ENCODE measurements around the gene XAB2.
A peak's percentile ranks its signal among the peaks of the same experiment; 100 is the strongest.
"Not testable (repeated sequence)": the region's sequence is repeated elsewhere in the genome, so short reads cannot be mapped to it uniquely, and the experiment has no call there.

Gene XAB2

GRCh38 chr19:7648265-7649014 is 19.1 kb upstream of the XAB2 start:
- no peak for DNase-seq (ENCODE audit: low read depth)

GRCh38 chr19:7647156-7647555 is 17.8 kb upstream of the XAB2 start:
- DNase-seq (ENCODE audit: low read depth), result no peak

GRCh38 chr19:7646426-7646700 is 17.0 kb upstream of the XAB2 start:
- DNase-seq (ENCODE audit: low read depth), result no peak

GRCh38 chr19:7645656-7646425 is 16.5 kb upstream of the XAB2 start:
- no peak for DNase-seq (ENCODE audit: low read depth)

- DNase-seq (ENCODE audit: low read depth), result no peak
Measured at GRCh38 chr19:7645163-7645562, 15.8 kb upstream of the XAB2 start.

- no peak for DNase-seq (ENCODE audit: low read depth)
Measured at GRCh38 chr19:7644550-7644877, 15.2 kb upstream of the XAB2 start.

GRCh38 chr19:7643629-7644549 is 14.5 kb upstream of the XAB2 start:
- not testable (repeated sequence) for DNase-seq (ENCODE audit: low read depth)

GRCh38 chr19:7643031-7643415 is 13.7 kb upstream of the XAB2 start:
- DNase-seq (ENCODE audit: low read depth), result no peak

- no peak for DNase-seq (ENCODE audit: low read depth)
Measured at GRCh38 chr19:7642295-7643030, 13.1 kb upstream of the XAB2 start.

GRCh38 chr19:7641290-7642276 is 12.2 kb upstream of the XAB2 start:
- DNase-seq (ENCODE audit: low read depth), result no peak

GRCh38 chr19:7640803-7641202 is 11.5 kb upstream of the XAB2 start:
- DNase-seq (ENCODE audit: low read depth), result no peak

- no peak for DNase-seq (ENCODE audit: low read depth)
Measured at GRCh38 chr19:7639863-7640348, 10.6 kb upstream of the XAB2 start.

- no peak for DNase-seq (ENCODE audit: low read depth)
Measured at GRCh38 chr19:7638802-7639465, 9.6 kb upstream of the XAB2 start.

- no peak for DNase-seq (ENCODE audit: low read depth)
Measured at GRCh38 chr19:7637374-7638256, 8.3 kb upstream of the XAB2 start.

- DNase-seq (ENCODE audit: low read depth), result peak; percentile 90
Measured at GRCh38 chr19:7636691-7637373, 7.5 kb upstream of the XAB2 start, which contains the start of gene STXBP2. STXBP2 (plus strand) TSS chr19:7637110; CDS start chr19:7637150, 40 bp downstream.

GRCh38 chr19:7636317-7636690 is 7.0 kb upstream of the XAB2 start:
- DNase-seq (ENCODE audit: low read depth), result no peak

- DNase-seq (ENCODE audit: low read depth), result no peak
Measured at GRCh38 chr19:7635670-7636069, 6.3 kb upstream of the XAB2 start.

- DNase-seq (ENCODE audit: low read depth), result no peak
Measured at GRCh38 chr19:7633698-7634097, 4.4 kb upstream of the XAB2 start, which contains the start of gene PCP2. PCP2 (minus strand) TSS chr19:7633719; CDS start chr19:7633457, 262 bp downstream.

Data from activated T-helper 9 cell treated with anti-CD3 and anti-CD28 coated beads, Interleukin-2, amount 50 U/mL, for 16 hours (primary cell).